ENCODE measurements around the gene CEP57. TPM values are rescaled to one million over a fixed set of nuclear protein-coding genes. Genes with fewer than 3 reads are reported as not detected.

The CEP57 gene
- total RNA-seq, 1 donor from 2014 or later: 41.0 TPM

DNA sequence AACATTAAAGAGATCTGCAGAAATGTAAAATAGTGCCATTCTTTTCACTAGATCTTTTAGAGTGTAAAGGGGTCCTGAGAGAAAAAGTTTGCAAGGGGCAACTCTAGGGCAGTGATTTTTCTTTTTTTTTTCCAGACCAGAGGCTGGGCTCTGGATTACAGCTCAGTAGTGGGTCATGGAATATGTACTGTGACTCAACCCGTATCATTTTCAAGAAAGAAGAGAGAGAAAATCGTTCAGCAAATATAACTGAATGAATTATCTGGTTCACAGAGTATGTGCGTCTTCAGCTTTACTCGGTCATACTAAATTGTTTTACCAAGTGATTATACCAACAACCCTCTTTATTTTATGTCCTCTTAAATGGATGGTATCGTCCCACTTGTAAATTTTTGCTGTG, 3.8 kb downstream of the CEP57 start:
- DNase-seq (ENCODE audit: low read depth): no peak
- no peak overlapping the region for H3K4me3 ChIP-seq (ENCODE audit: low read depth, low read length)
- TF ChIP-seq, protein P1, sequence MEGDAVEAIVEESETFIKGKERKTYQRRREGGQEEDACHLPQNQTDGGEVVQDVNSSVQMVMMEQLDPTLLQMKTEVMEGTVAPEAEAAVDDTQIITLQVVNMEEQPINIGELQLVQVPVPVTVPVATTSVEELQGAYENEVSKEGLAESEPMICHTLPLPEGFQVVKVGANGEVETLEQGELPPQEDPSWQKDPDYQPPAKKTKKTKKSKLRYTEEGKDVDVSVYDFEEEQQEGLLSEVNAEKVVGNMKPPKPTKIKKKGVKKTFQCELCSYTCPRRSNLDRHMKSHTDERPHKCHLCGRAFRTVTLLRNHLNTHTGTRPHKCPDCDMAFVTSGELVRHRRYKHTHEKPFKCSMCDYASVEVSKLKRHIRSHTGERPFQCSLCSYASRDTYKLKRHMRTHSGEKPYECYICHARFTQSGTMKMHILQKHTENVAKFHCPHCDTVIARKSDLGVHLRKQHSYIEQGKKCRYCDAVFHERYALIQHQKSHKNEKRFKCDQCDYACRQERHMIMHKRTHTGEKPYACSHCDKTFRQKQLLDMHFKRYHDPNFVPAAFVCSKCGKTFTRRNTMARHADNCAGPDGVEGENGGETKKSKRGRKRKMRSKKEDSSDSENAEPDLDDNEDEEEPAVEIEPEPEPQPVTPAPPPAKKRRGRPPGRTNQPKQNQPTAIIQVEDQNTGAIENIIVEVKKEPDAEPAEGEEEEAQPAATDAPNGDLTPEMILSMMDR (conservative IDR thresholded peaks at IDR 0.05; ENCODE audit: low read depth, low read length): no peak

DNA sequence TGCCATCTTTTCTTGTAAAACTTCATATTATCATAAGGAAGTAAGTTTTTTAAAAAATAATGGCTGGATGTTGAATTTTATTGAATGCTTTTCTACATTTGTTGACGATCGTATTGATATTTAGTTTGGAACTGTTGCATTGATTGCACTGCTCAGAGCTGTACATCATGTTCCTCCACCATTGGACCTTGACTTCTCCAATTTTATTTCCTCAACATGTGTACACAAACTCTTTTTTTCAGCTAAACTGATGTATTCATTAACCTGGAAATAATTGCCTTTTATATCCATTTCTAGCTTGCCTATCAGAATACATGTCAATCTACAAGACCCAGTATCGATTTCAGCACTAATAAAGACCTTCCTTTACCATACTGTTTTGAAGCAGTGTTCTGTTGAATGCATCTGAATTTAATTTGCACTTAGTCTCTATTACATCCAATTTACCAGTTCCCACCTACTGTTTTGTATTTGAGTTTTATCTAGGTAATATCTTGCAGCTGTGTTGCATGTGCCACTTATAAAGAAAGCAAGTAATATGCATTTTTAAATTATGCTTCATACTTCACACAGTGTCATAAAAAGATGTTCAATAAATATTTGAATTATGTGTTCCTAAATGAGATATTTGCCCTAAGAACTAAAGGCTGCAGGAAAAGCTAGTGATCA, 5.5 kb downstream of the CEP57 start:
- no peak for DNase-seq (ENCODE audit: low read depth)
- H3K4me3 ChIP-seq (ENCODE audit: low read depth, low read length): no peak overlapping the region
- TF ChIP-seq, protein P1 (conservative IDR thresholded peaks at IDR 0.05; ENCODE audit: low read depth, low read length): no peak

- DNase-seq (ENCODE audit: low read depth): no peak
- TF ChIP-seq, protein P1 (conservative IDR thresholded peaks at IDR 0.05; ENCODE audit: low read depth, low read length): no peak
- no peak overlapping the region for H3K4me3 ChIP-seq (ENCODE audit: low read depth, low read length)
Measured at GRCh38 chr11:95796501-95796900, 6.2 kb downstream of the CEP57 start.

GRCh38 chr11:95799546-95799945, 9.2 kb downstream of the CEP57 start:
- H3K4me3 ChIP-seq (ENCODE audit: low read depth, low read length): no peak overlapping the region
- TF ChIP-seq, protein P1 (conservative IDR thresholded peaks at IDR 0.05; ENCODE audit: low read depth, low read length): no peak
- no peak for DNase-seq (ENCODE audit: low read depth)

GRCh38 chr11:95800438-95800837, 10.1 kb downstream of the CEP57 start:
- no peak for DNase-seq (ENCODE audit: low read depth)
- TF ChIP-seq, protein P1 (conservative IDR thresholded peaks at IDR 0.05; ENCODE audit: low read depth, low read length): no peak
- H3K4me3 ChIP-seq (ENCODE audit: low read depth, low read length): no peak overlapping the region

DNA sequence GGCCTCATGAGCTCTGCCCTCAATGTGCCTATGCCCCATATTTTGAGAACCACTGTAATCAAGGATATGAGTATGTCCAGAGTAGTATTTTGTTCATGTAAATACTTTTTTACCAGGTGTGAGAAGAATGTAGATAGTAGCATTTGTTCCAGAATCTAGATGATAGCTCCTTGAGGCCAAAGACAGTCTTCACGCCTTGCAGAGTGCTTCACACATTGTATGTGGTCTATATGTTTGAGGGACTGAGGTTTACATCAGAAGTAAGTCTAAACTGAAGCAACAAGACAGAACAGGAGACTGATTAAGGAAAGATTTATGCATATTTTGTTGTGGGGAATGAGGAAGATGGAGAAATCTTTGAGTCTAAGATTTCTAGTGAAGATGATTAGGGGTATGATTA, 12.5 kb downstream of the CEP57 start:
- no peak for DNase-seq (ENCODE audit: low read depth)
- no peak overlapping the region for H3K4me3 ChIP-seq (ENCODE audit: low read depth, low read length)
- TF ChIP-seq, protein P1 (conservative IDR thresholded peaks at IDR 0.05; ENCODE audit: low read depth, low read length): no peak

DNA sequence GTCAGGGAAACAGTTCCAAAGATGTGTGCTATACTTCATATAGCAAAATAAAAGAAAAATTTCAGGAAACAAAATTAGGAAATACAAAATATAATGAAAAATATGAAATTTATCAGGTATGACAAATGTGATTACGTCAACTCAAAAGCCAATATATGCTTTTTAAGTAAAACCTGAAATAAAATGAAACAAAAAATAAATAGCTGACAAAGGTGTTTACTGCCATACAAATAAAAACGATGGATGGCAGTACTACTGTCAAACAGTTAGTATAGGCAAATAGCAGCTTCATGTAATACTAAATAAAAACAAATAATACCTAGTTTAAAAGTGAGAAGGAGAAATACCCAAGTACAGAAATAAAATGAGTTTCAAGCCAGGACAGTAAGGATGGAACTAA, 13.7 kb downstream of the CEP57 start:
- no peak for DNase-seq (ENCODE audit: low read depth)
- no peak overlapping the region for H3K4me3 ChIP-seq (ENCODE audit: low read depth, low read length)
- TF ChIP-seq, protein P1 (conservative IDR thresholded peaks at IDR 0.05; ENCODE audit: low read depth, low read length): no peak

Measured in epithelial cell of proximal tubule (primary cell).